Tibial artery (tissue), 4 donors: ENCODE results near the gene PRIMA1.
A peak's percentile ranks its signal among the peaks of the same experiment; 100 is the strongest.

Experiments
- DNase-seq, 2 donors: peaks; one replicate each; pipeline ENCODE4 v3.0.0-alpha.2; 2019
- H3K27ac ChIP-seq, 2 donors: fragments of 200-600 bp; sonication (generic) in 1 of 2; 1 replicate in 1 of 2; 2 replicates in 1 of 2; pipeline ENCODE4 v1.5.1; 2018 to 2019; ENCODE audit warnings: mild to moderate bottlenecking in 1 of 2
- H3K27me3 ChIP-seq, 2 donors: fragments of 200-600 bp; sonication (generic) in 1 of 2; one replicate each; pipeline versions ENCODE4 v1.5.1 to v1.6.0; 2016 to 2019
- H3K36me3 ChIP-seq, 3 donors: fragments of 200-600 bp; sonication (generic) in 2 of 3; one replicate each; pipeline ENCODE4 v1.5.1; 2016 to 2019; ENCODE audit warnings: mild to moderate bottlenecking in 2 of 3
- H3K4me1 ChIP-seq, 4 donors: fragments of 200-600 bp; sonication (generic) in 2 of 4; 1 replicate in 3 of 4; 2 replicates in 1 of 4; pipeline ENCODE4 v1.5.1; 2016 to 2019
- H3K4me3 ChIP-seq, 2 donors: fragments of 200-600 bp; sonication (generic) in 1 of 2; 1 replicate in 1 of 2; 2 replicates in 1 of 2; pipeline ENCODE4 v1.5.1; 2018 to 2019; ENCODE audit warnings: mild to moderate bottlenecking in 2 of 2
- H3K9me3 ChIP-seq, 3 donors: fragments of 200-600 bp; sonication (generic) in 1 of 3; one replicate each; pipeline ENCODE4 v1.5.1; 2016 to 2019
- intact Hi-C: fragments of 100-400 bp; cut with DNase I; formaldehyde crosslinking; loops from one replicate; pipeline ENCODE4 v1.15.0; 2023; ENCODE audit warnings: low total_unique reads
- TF ChIP-seq, protein P1 (sequence below), 2 experiments: fragments of 200-600 bp in 1 of 2; fragments of 450-650 bp in 1 of 2; IDR thresholded peaks; one replicate each; pipeline ENCODE4 v1.5.1; 2017 to 2019; ENCODE audit warnings: antibody characterized with exemption in 2 of 2, mild to moderate bottlenecking in 1 of 2, moderate library complexity in 1 of 2

Gene PRIMA1

DNA sequence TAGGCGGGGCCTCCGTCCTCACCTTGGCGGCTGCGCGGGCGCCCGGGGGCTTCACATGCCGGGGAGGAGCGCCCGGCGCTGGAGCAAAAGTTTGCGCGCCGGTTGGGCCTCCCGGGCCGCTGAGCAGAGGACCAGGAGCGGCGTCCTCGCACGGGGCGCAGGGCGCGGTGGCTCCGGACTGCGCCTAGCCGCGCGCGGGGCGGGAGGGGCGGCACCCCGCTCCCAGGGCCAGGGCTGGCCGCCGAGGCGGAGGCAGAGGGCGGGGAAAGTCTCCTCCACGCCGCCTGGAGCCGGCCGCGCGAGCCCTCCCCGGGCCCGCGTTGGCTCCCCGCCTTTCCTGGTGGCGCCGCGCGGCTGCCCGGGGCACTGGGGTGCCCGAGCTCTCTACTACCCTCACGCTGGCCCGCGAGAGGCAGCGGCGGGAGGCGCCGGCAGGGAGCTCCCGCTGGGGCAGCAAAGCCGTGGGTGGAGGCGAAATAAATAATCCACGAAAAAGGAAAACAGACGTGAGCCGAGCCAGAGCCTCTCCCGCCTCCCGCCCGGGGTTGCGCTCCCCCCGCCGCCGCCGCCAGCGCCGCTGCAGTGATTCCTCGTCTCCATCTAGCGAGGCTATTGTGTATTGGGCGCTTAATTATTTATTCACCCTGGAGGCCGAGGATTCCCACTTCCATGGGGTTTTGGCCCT lies 400 bp upstream of the PRIMA1 start:
- Histone ChIP-seq H3K27ac (peak overlapping the region; percentile 80 to 82), H3K36me3 (no peaks in the 10 kb centered on the region), H3K4me1 (peaks cover 5 to 27% (median 27%) of the 10 kb centered on the region in 4 donors), H3K4me3 (peak overlapping the region; percentile 58 to 69), H3K27me3 (no peaks in the 10 kb centered on the region), H3K9me3 (no peaks in the 10 kb centered on the region)
- DNase-seq, result peak; percentile 37 to 85
- TF ChIP-seq, protein P1, sequence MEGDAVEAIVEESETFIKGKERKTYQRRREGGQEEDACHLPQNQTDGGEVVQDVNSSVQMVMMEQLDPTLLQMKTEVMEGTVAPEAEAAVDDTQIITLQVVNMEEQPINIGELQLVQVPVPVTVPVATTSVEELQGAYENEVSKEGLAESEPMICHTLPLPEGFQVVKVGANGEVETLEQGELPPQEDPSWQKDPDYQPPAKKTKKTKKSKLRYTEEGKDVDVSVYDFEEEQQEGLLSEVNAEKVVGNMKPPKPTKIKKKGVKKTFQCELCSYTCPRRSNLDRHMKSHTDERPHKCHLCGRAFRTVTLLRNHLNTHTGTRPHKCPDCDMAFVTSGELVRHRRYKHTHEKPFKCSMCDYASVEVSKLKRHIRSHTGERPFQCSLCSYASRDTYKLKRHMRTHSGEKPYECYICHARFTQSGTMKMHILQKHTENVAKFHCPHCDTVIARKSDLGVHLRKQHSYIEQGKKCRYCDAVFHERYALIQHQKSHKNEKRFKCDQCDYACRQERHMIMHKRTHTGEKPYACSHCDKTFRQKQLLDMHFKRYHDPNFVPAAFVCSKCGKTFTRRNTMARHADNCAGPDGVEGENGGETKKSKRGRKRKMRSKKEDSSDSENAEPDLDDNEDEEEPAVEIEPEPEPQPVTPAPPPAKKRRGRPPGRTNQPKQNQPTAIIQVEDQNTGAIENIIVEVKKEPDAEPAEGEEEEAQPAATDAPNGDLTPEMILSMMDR (IDR thresholded peaks at IDR 0.05), result peak; percentile 26 to 62
- intact Hi-C loops, result loop anchor here (5.0 to 10.0 kb wide), 3 partner anchors 104 to 1144 kb away; no protein-coding TSS in a partner anchor

DNA sequence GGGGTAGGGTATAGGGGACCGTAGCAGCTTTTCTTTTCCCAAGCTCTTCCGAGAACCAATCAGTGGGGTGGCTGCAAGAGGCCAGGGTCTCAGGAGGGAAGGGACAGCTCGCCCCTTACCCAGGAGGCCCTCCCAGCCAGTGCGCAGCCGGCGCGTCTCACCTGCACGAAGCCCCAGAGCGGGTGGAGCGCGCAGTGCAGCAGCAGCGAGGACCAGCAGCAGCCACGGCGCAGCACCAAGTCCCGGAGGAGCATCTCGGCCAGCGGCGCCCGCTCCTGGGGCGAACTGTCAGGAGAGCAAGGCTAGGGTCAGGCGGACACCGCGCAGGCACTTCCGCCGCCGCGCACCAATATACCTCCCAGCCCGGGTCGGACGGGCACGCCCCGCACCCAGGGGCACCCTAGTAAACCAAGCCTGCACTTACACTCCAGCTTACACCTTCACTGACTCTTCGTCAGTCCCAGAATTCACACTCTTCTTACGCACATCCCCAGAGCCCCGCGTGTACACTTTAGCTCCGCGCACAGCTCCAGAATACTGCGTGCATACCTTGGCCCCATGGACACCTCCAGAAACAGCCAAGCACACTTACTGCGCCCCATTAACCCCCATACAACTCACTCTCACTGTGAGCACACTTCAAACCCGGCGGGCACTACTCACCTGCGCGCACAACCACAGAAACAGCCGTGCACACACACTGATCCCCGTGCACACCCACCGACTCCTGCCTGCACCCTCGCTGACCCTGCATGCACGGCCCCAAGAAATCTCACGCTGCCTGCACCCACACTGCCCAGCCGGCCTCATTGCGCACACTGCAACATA lies 606 bp downstream of the PRIMA1 start:
- Histone ChIP-seq H3K27me3 (no peaks in the 10 kb centered on the region), H3K36me3 (no peaks in the 10 kb centered on the region), H3K27ac (peak overlapping the region; percentile 80 to 82), H3K4me3 (peak overlapping the region; percentile 58 to 69), H3K9me3 (no peaks in the 10 kb centered on the region), H3K4me1 (peaks cover 5 to 27% (median 27%) of the 10 kb centered on the region in 4 donors)
- intact Hi-C loops, result loop anchor here (5.0 to 10.0 kb wide), 3 partner anchors 105 to 1143 kb away; no protein-coding TSS in a partner anchor
- no peak for DNase-seq
- TF ChIP-seq, protein P1 (IDR thresholded peaks at IDR 0.05), result no peak

DNA sequence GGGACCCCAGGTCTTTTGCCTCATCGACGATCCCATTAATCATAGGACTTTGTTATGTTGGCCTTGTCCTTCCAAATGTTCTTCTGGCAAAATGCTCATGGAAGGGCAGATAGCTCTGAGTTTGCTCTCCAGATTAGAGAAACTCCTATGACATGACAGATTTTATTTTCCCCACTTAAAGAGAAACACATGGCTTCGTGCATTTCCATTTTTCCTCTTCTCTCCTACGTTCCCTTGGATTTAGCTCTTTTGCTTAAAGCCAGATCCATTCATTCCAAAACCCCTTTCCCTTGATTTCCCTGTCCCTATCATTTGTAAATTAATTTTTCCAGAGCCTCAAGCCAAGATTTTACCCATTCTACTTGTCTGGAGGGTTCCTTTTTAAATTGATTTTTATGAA lies 2.9 kb downstream of the PRIMA1 start:
- H3K4me1 ChIP-seq, result peaks cover 5 to 26% (median 22%) of the 10 kb centered on the region in 4 donors
- no peak overlapping the region for H3K4me3 ChIP-seq
- no peaks in the 10 kb centered on the region for H3K9me3 ChIP-seq
- intact Hi-C loops, result loop anchor here (5.0 to 10.0 kb wide), 3 partner anchors 107 to 1141 kb away; no protein-coding TSS in a partner anchor
- H3K27me3 ChIP-seq, result no peaks in the 10 kb centered on the region
- TF ChIP-seq, protein P1 (IDR thresholded peaks at IDR 0.05), result no peak
- no peak overlapping the region for H3K27ac ChIP-seq
- no peaks in the 10 kb centered on the region for H3K36me3 ChIP-seq
- no peak for DNase-seq

DNA sequence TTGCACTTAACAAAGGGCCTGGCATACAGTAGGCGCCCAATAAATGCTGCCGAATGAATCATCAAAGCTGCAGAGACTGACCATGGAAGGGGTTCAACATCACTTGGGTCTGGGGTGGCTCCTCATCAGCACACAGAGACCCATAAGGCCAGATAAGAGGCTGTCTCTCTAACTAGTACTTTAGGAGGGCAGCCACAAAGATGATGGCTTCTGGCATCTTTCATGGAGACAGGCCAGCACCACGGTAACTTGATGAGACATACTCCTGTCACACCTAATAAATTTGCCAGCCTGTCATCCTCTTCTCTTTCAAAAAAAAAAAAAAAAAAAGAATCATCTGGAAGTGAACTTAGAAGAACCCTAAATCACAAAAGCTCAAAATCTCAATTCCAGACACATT lies 3.4 kb downstream of the PRIMA1 start:
- peaks cover 5 to 24% (median 16%) of the 10 kb centered on the region in 4 donors for H3K4me1 ChIP-seq
- no peaks in the 10 kb centered on the region for H3K27me3 ChIP-seq
- intact Hi-C loops, result loop anchor here (5.0 to 10.0 kb wide), 3 partner anchors 107 to 1140 kb away; no protein-coding TSS in a partner anchor
- no peaks in the 10 kb centered on the region for H3K9me3 ChIP-seq
- DNase-seq, result no peak
- TF ChIP-seq, protein P1 (IDR thresholded peaks at IDR 0.05), result no peak
- H3K36me3 ChIP-seq, result no peaks in the 10 kb centered on the region
- H3K27ac ChIP-seq, result no peak overlapping the region
- no peak overlapping the region for H3K4me3 ChIP-seq

DNA sequence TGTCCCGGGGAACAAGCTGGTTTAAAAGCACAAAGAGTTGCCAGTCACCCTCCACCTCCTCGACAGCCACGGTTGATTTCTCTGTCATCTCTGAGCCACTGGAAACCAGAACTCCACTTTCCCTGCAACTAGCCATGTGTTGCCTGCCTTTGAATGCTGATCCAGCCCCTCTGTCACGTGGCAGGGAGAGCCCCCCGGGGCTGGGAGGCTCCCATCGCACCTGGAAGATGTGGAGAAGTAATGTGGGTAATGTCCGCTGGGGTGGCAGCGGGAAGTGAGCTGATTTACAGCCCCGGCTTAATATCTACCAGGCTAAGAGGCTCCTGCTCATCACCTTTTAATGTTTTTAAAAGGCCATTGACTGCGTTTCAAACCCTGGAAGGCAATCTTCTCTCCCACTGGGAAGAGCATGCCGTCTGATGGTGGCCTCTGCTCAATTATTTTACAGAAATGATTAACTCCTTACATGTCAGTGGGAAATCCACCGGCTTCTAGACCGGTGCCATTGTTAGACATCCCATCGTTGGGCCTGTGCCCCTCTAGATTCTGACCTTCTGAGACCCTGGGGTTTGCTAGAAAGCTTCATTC lies 7.4 kb downstream of the PRIMA1 start:
- TF ChIP-seq, protein P1 (IDR thresholded peaks at IDR 0.05), result no peak
- intact Hi-C loops, result loop anchor here (10.0 kb wide), 1 partner anchor 1136 kb away; no protein-coding TSS in a partner anchor
- Histone ChIP-seq H3K36me3 (peaks cover 0 to 7% (median 0%) of the 10 kb centered on the region in 3 donors), H3K27me3 (no peaks in the 10 kb centered on the region), H3K4me3 (no peak overlapping the region), H3K27ac (no peak overlapping the region), H3K4me1 (peaks cover 0 to 8% (median 0%) of the 10 kb centered on the region in 4 donors), H3K9me3 (no peaks in the 10 kb centered on the region)
- no peak for DNase-seq
